Glutamatergic neuron (in vitro differentiated cells): Measurements from ENCODE around the gene POLR2A. TPM values are rescaled to one million over a fixed set of nuclear protein-coding genes. Genes with fewer than 3 reads are reported as not detected.

Source experiments
- DNase-seq: peaks from one replicate; pipeline ENCODE4 v3.0.0; 2022
- H3K27ac Mint-ChIP-seq: one replicate; pipeline ENCODE4 v1.8.0; 2020; ENCODE audit warnings: mild to moderate bottlenecking, mixed read lengths, inconsistent platforms; ENCODE audit not compliant: unreplicated experiment
- H3K27me3 Mint-ChIP-seq: one replicate; pipeline ENCODE4 v1.8.0; 2020; ENCODE audit warnings: mild to moderate bottlenecking, moderate library complexity, mixed read lengths, inconsistent platforms; ENCODE audit not compliant: unreplicated experiment
- H3K36me3 Mint-ChIP-seq: one replicate; pipeline ENCODE4 v1.8.0; 2020; ENCODE audit warnings: mild to moderate bottlenecking, mixed read lengths, inconsistent platforms; ENCODE audit not compliant: unreplicated experiment
- H3K4me1 Mint-ChIP-seq: one replicate; pipeline ENCODE4 v1.8.0; 2020; ENCODE audit warnings: mild to moderate bottlenecking, low read depth, mixed read lengths, inconsistent platforms; ENCODE audit not compliant: unreplicated experiment
- H3K4me3 Mint-ChIP-seq: one replicate; pipeline ENCODE4 v1.8.0; 2020; ENCODE audit warnings: mild to moderate bottlenecking, mixed read lengths, inconsistent platforms; ENCODE audit not compliant: unreplicated experiment
- H3K9me3 Mint-ChIP-seq: one replicate; pipeline ENCODE4 v1.8.0; 2020; ENCODE audit warnings: mild to moderate bottlenecking, moderate library complexity, mixed read lengths, inconsistent platforms; ENCODE audit not compliant: unreplicated experiment
- CTCF ChIP-seq: fragments of 200-600 bp; sonication (generic); IDR thresholded peaks from one replicate; pipeline ENCODE4 v1.5.0; 2021; ENCODE audit not compliant: partially characterized antibody, unreplicated experiment
- total RNA-seq: library from RNA; stranded (reverse); fragmentation: NEBNext Ultra II Directional; extraction: Animal tissue kit (Norgen Biotek cat#: 25700); gene quantifications from one replicate; pipeline ENCODE4 v1.2.1, GENCODE V29; 2021; ENCODE audit not compliant: unreplicated experiment

POLR2A gene
- total RNA-seq, 1 donor from 2014 or later = 200 TPM

- no peak for DNase-seq
- Mint-ChIP-seq H3K27me3 (peaks cover 7% of the 10 kb centered on the region), H3K36me3 (peaks cover 4% of the 10 kb centered on the region), H3K4me1 (peaks cover 5% of the 10 kb centered on the region), H3K4me3 (no peak overlapping the region), H3K27ac (no peak overlapping the region), H3K9me3 (peaks cover 6% of the 10 kb centered on the region)
- TF ChIP-seq CTCF = no peak
Observed at GRCh38 chr17:7465597-7466275, 18.4 kb upstream of the POLR2A start.

GRCh38 chr17:7466318-7466638 is 17.9 kb upstream of the POLR2A start:
- no peak overlapping the region for H3K4me3 Mint-ChIP-seq
- no peak overlapping the region for H3K27ac Mint-ChIP-seq
- H3K9me3 Mint-ChIP-seq = peaks cover 3% of the 10 kb centered on the region
- TF ChIP-seq CTCF = no peak
- peaks cover 2% of the 10 kb centered on the region for H3K36me3 Mint-ChIP-seq
- H3K27me3 Mint-ChIP-seq = peaks cover 7% of the 10 kb centered on the region
- H3K4me1 Mint-ChIP-seq = peaks cover 1% of the 10 kb centered on the region
- DNase-seq = no peak

- peaks cover 7% of the 10 kb centered on the region for H3K27me3 Mint-ChIP-seq
- no peaks in the 10 kb centered on the region for H3K36me3 Mint-ChIP-seq
- no peak overlapping the region for H3K27ac Mint-ChIP-seq
- no peaks in the 10 kb centered on the region for H3K4me1 Mint-ChIP-seq
- DNase-seq = no peak
- no peak for TF ChIP-seq CTCF
- H3K9me3 Mint-ChIP-seq = peaks cover 3% of the 10 kb centered on the region
- H3K4me3 Mint-ChIP-seq = no peak overlapping the region
Observed at GRCh38 chr17:7466639-7467341, 17.4 kb upstream of the POLR2A start.

GRCh38 chr17:7467498-7467897 is 16.7 kb upstream of the POLR2A start:
- DNase-seq = no peak
- no peaks in the 10 kb centered on the region for H3K36me3 Mint-ChIP-seq
- no peak overlapping the region for H3K27ac Mint-ChIP-seq
- H3K4me3 Mint-ChIP-seq = no peak overlapping the region
- peaks cover 7% of the 10 kb centered on the region for H3K27me3 Mint-ChIP-seq
- no peak for TF ChIP-seq CTCF
- H3K9me3 Mint-ChIP-seq = peaks cover 3% of the 10 kb centered on the region
- no peaks in the 10 kb centered on the region for H3K4me1 Mint-ChIP-seq

- Mint-ChIP-seq H3K4me1 (no peaks in the 10 kb centered on the region), H3K4me3 (no peak overlapping the region), H3K36me3 (no peaks in the 10 kb centered on the region), H3K9me3 (peaks cover 2% of the 10 kb centered on the region), H3K27me3 (peaks cover 5% of the 10 kb centered on the region), H3K27ac (no peak overlapping the region)
- no peak for TF ChIP-seq CTCF
- DNase-seq = no peak
Observed at GRCh38 chr17:7468290-7468689, 15.9 kb upstream of the POLR2A start.
